Testis (tissue), 3 donors: ENCODE data around the gene ZNF732. TPM values are rescaled to one million over a fixed set of nuclear protein-coding genes. Genes with fewer than 3 reads are reported as not detected.
"Not testable (repeated sequence)": the region's sequence is repeated elsewhere in the genome, so short reads cannot be mapped to it uniquely, and the experiment has no call there.

Experiments
- DNase-seq: peaks from one replicate; pipeline ENCODE4 v3.0.0-alpha.2; 2019
- H3K27ac ChIP-seq, 2 donors: fragments of 200-600 bp; sonication (generic); one replicate each; pipeline ENCODE4 v1.5.1; 2019
- H3K27me3 ChIP-seq: fragments of 200-600 bp; sonication (generic); one replicate; pipeline ENCODE4 v1.5.1; 2019
- H3K36me3 ChIP-seq: fragments of 200-600 bp; sonication (generic); one replicate; pipeline ENCODE4 v1.5.1; 2017; ENCODE audit warnings: low read depth; ENCODE audit errors: missing control alignments
- H3K4me1 ChIP-seq: fragments of 200-600 bp; sonication (generic); one replicate; pipeline ENCODE4 v1.5.1; 2019
- H3K4me3 ChIP-seq, 2 donors: fragments of 200-600 bp; sonication (generic); one replicate each; pipeline ENCODE4 v1.5.1; 2017 to 2019
- H3K9me3 ChIP-seq: fragments of 200-600 bp; sonication (generic); one replicate; pipeline ENCODE4 v1.5.1; 2017
- POLR2A ChIP-seq: fragments of 450-650 bp; IDR thresholded peaks from one replicate; pipeline ENCODE4 v1.6.1; 2017; ENCODE audit warnings: antibody characterized with exemption, mild to moderate bottlenecking, moderate library complexity
- WGBS, 2 donors: methylation state at CpG; one replicate each; pipeline ENCODE4 v1.1.5; 2018; 5-methylcytosine and 5-hydroxymethylcytosine counted together
- intact Hi-C: fragments of 100-400 bp; cut with DNase I; formaldehyde crosslinking; loops from one replicate; pipeline ENCODE4 v1.15.1; 2023; ENCODE audit warnings: low total_unique reads
- polyA plus RNA-seq: library from polyadenylated mRNA; stranded (reverse); fragments of 350-450 nt; fragmentation: Illumina TruSeq; extraction: RNeasy Lipid Tissue Mini Kit (QIAGEN cat#74804); gene quantifications from one replicate; pipeline ENCODE4 v1.2.3, GENCODE V29; 2014; ENCODE audit warnings: low read depth, low replicate concordance; ENCODE audit not compliant: insufficient read depth
- total RNA-seq, 2 donors: library from RNA; depleted of rRNA; stranded (reverse); fragments of >200 nt; gene quantifications; one replicate each; pipeline ENCODE4 v1.2.3, GENCODE V29; 2016
- TF ChIP-seq, protein P1 (sequence below), 3 experiments: fragments of 450-650 bp in 2 of 3; fragments of 200-600 bp in 1 of 3; sonication (generic) in 1 of 3; IDR thresholded peaks; one replicate each; pipeline ENCODE4 v1.5.1; 2016 to 2019; ENCODE audit warnings: antibody characterized with exemption in 3 of 3, mild to moderate bottlenecking in 2 of 3, moderate library complexity in 1 of 3

ZNF732 gene
- total and polyA plus RNA-seq, 3 donors from 2014 or later, result 1.2 to 6.5 (median 5.2) TPM

DNA sequence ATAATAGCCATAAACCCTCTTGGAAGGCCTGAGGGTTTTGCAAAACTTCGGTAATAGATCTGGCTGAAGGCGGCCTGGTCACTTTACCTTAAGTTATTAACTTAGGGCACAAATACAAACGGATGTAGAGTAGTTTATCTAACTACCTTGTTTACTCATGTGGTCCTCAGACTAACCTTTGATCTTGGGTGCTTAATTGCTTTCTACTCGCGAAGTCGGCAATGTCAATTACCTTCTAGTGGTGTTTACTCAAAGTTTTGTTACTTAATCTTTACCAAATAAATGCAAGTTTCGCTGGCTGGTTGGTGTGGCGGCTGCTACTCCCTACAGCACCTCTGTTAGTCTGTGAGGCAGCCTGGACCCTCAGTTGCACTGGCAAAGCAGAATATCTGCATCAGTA is 23.5 kb upstream of the ZNF732 start:
- H3K9me3 ChIP-seq, result no peaks in the 10 kb centered on the region
- H3K27ac ChIP-seq, result no peak overlapping the region
- H3K4me3 ChIP-seq, result no peak overlapping the region
- WGBS, 2 donors, result 68 to 77% methylated on average over 7 to 8 of the region's 8 CpGs
- intact Hi-C loops, result no loop called here
- no peaks in the 10 kb centered on the region for H3K36me3 ChIP-seq
- no peaks in the 10 kb centered on the region for H3K4me1 ChIP-seq
- no peaks in the 10 kb centered on the region for H3K27me3 ChIP-seq
- TF ChIP-seq POLR2A, result no peak
- TF ChIP-seq, protein P1, sequence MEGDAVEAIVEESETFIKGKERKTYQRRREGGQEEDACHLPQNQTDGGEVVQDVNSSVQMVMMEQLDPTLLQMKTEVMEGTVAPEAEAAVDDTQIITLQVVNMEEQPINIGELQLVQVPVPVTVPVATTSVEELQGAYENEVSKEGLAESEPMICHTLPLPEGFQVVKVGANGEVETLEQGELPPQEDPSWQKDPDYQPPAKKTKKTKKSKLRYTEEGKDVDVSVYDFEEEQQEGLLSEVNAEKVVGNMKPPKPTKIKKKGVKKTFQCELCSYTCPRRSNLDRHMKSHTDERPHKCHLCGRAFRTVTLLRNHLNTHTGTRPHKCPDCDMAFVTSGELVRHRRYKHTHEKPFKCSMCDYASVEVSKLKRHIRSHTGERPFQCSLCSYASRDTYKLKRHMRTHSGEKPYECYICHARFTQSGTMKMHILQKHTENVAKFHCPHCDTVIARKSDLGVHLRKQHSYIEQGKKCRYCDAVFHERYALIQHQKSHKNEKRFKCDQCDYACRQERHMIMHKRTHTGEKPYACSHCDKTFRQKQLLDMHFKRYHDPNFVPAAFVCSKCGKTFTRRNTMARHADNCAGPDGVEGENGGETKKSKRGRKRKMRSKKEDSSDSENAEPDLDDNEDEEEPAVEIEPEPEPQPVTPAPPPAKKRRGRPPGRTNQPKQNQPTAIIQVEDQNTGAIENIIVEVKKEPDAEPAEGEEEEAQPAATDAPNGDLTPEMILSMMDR (IDR thresholded peaks at IDR 0.05), result no peak
- DNase-seq, result no peak

DNA sequence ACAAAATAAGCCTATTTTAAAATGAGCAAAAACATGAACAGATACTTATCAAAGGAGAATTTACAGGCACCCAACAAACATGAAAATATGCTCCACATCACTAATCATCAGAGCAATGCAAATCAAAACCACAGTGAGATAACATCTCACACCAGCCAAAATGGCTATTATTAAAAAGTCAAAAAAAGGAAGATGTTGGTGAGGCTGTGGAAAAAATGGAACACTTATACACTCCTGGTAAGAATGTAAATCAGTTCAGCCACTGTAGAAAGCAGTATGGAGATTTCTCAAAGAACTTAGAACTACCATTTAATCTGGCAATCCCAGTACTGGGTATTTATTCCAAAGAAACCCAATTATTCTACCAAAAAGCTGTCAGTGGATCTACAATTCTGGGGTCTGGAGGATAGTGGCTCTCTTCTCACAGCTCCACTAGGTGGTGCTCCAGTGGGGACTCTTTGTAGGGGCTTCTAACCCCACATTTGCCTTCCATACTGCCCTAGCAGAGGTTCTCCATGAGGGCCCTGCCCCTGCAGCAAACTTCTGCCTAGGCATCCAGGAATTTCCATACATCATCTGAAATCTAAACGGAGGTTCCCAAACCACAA is 9.1 kb upstream of the ZNF732 start:
- Histone ChIP-seq H3K9me3 (no peaks in the 10 kb centered on the region), H3K36me3 (no peaks in the 10 kb centered on the region), H3K4me3 (no peak overlapping the region), H3K4me1 (no peaks in the 10 kb centered on the region), H3K27ac (no peak overlapping the region), H3K27me3 (no peaks in the 10 kb centered on the region)
- intact Hi-C loops, result no loop called here
- TF ChIP-seq POLR2A, result no peak
- TF ChIP-seq, protein P1 (IDR thresholded peaks at IDR 0.05), result no peak
- WGBS, 2 donors, result 88% methylated on average over 1 of the region's 1 CpG; no CpG with 5 or more reads in 1 of the 2 donors
- DNase-seq, result no peak

DNA sequence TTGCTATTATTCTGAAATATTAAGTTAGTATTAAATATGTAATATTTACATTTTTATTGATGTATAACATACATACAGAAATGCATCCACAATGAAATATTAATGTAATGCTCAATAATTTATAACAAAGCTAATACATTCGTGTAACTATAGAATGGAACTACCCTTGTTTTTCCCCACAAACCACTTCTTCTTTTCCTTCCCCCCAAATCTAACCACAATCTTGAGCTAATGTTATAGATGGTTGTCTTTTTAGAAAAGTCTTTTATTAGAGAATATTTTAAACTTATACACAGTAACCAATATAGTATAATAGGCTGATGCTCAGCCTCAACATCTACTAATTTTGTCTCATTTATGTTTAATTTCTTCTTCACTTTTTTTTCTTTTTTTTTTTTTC is 4.5 kb upstream of the ZNF732 start:
- intact Hi-C loops, result no loop called here
- WGBS, 2 donors, result 88 to 90% methylated on average over 1 of the region's 1 CpG
- Histone ChIP-seq H3K36me3 (no peaks in the 10 kb centered on the region), H3K4me1 (no peaks in the 10 kb centered on the region), H3K9me3 (no peaks in the 10 kb centered on the region), H3K4me3 (no peak overlapping the region), H3K27me3 (no peaks in the 10 kb centered on the region), H3K27ac (no peak overlapping the region)
- DNase-seq, result no peak
- no peak for TF ChIP-seq POLR2A
- TF ChIP-seq, protein P1 (IDR thresholded peaks at IDR 0.05), result no peak

DNA sequence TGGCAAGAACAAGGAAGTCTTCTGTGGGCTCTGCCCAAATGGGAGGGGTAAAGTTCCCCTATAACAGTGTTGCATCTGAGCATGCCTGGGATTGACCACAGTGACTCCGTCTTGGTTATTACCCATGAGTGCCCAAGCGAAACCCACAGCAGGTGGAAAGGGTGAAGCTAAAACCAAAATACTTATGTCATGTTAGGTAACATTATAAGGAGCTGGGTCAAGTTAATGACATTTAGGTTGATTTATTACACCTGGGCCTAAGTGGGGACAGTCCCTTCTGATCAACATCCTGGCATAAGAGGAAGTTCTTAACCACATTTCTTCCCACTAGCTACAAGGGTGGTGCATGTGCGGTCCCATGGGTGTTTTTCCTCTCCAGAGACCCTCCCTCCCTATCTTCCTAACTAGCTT is 1.3 kb upstream of the ZNF732 start:
- no peaks in the 10 kb centered on the region for H3K36me3 ChIP-seq
- 92 to 96% methylated on average over 3 of the region's 3 CpGs for WGBS, 2 donors
- TF ChIP-seq, protein P1 (IDR thresholded peaks at IDR 0.05), result no peak
- TF ChIP-seq POLR2A, result no peak
- no peak overlapping the region for H3K4me3 ChIP-seq
- DNase-seq, result no peak
- H3K4me1 ChIP-seq, result no peaks in the 10 kb centered on the region
- intact Hi-C loops, result no loop called here
- H3K9me3 ChIP-seq, result no peaks in the 10 kb centered on the region
- no peak overlapping the region for H3K27ac ChIP-seq
- no peaks in the 10 kb centered on the region for H3K27me3 ChIP-seq

DNA sequence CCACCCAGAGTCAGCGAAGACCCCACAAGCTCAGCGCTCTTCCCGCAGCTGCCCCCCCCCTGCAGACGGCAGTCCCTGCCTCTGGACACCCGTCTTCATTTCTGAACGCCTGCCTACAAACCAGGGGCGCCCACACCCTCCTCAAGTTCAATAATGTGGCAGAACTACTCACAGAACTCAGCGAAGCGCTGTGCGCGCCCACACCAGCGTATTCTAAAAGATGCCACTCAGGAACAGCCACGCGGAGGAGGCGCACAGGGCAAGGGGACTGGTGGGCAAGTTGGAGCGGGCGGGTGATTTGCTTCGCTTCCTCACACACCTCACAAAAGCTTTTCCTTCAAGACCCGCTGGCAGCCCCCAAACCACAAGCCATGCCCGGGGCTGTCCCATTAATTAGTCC is 758 bp downstream of the ZNF732 start:
- intact Hi-C loops, H3K27me3 ChIP-seq, H3K9me3 ChIP-seq, H3K27ac ChIP-seq, H3K4me1 ChIP-seq, H3K36me3 ChIP-seq, DNase-seq: not testable (repeated sequence)
- WGBS, 2 donors, result 4% methylated on average over 20 of the region's 20 CpGs
- H3K4me3 ChIP-seq, result peak overlapping the region; percentile 49 to 67
